ENCODE results near the gene KRT71.

- TF ChIP-seq, protein P1, sequence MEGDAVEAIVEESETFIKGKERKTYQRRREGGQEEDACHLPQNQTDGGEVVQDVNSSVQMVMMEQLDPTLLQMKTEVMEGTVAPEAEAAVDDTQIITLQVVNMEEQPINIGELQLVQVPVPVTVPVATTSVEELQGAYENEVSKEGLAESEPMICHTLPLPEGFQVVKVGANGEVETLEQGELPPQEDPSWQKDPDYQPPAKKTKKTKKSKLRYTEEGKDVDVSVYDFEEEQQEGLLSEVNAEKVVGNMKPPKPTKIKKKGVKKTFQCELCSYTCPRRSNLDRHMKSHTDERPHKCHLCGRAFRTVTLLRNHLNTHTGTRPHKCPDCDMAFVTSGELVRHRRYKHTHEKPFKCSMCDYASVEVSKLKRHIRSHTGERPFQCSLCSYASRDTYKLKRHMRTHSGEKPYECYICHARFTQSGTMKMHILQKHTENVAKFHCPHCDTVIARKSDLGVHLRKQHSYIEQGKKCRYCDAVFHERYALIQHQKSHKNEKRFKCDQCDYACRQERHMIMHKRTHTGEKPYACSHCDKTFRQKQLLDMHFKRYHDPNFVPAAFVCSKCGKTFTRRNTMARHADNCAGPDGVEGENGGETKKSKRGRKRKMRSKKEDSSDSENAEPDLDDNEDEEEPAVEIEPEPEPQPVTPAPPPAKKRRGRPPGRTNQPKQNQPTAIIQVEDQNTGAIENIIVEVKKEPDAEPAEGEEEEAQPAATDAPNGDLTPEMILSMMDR (IDR thresholded peaks at IDR 0.05; ENCODE audit: low read length), result no peak
- TF ChIP-seq EZH2 (IDR thresholded peaks at IDR 0.05; ENCODE audit: borderline replicate concordance, low read length), result no peak
Observed at GRCh38 chr12:52525661-52526499, 27.1 kb downstream of the KRT71 start.

Data from OCI-LY1 (cell line).